SK-N-SH treated with all-trans-retinoic acid at 6 μM for 48 hours (cell line): ENCODE data around the gene FAM210A.

Experiments used
- ATAC-seq: fragments of 200-7000 bp; cut with Tn5 transposase; 3 replicates; pipeline ENCODE4 v1.9.1; 2020; ENCODE audit warnings: mild to moderate bottlenecking, moderate library complexity
- ARNTL ChIP-seq: fragments of 450-650 bp; formaldehyde crosslinking; IDR thresholded peaks from 2 replicates; pipeline ENCODE4 v1.5.0; 2020; ENCODE audit warnings: low read depth, mild to moderate bottlenecking, moderate library complexity, borderline replicate concordance
- BACH2 ChIP-seq: fragments of 250-450 bp; sonication (Bioruptor Pico); IDR thresholded peaks from 2 replicates; pipeline ENCODE4 v1.9.0; 2021; ENCODE audit warnings: mild to moderate bottlenecking, borderline replicate concordance
- ESRRG ChIP-seq: fragments of 250-450 bp; sonication (Bioruptor Pico); IDR thresholded peaks from 2 replicates; pipeline ENCODE4 v1.6.1; 2021; ENCODE audit warnings: mild to moderate bottlenecking
- GLIS3 ChIP-seq: fragments of 250-450 bp; sonication (Bioruptor Pico); IDR thresholded peaks from 2 replicates; pipeline ENCODE4 v1.5.0; 2020; ENCODE audit warnings: mild to moderate bottlenecking, moderate library complexity
- ISL1 ChIP-seq: fragments of 250-450 bp; sonication (Bioruptor Pico); IDR thresholded peaks from 2 replicates; pipeline ENCODE4 v2.1.2; 2022; ENCODE audit warnings: mild to moderate bottlenecking, moderate library complexity
- OSR1 ChIP-seq: fragments of 250-450 bp; sonication (Bioruptor Pico); IDR thresholded peaks from 2 replicates; pipeline ENCODE4 v1.8.0; 2022; ENCODE audit warnings: moderate library complexity, mild to moderate bottlenecking, inconsistent platforms
- PPARA ChIP-seq: fragments of 250-450 bp; sonication (Bioruptor Pico); IDR thresholded peaks from 2 replicates; pipeline ENCODE4 v1.5.0; 2020; ENCODE audit warnings: mild to moderate bottlenecking, borderline replicate concordance
- SNAI2 ChIP-seq: fragments of 250-450 bp; sonication (Bioruptor Pico); IDR thresholded peaks from 2 replicates; pipeline ENCODE4 v1.5.0; 2020; ENCODE audit warnings: mild to moderate bottlenecking, moderate library complexity
- TCF4 ChIP-seq: fragments of 250-450 bp; sonication (Bioruptor Pico); IDR thresholded peaks from 2 replicates; pipeline ENCODE4 v1.8.0; 2021; ENCODE audit warnings: mild to moderate bottlenecking, moderate library complexity, borderline replicate concordance
- TOX ChIP-seq: fragments of 250-450 bp; sonication (Bioruptor Pico); IDR thresholded peaks from 2 replicates; pipeline ENCODE4 v1.8.0; 2021; ENCODE audit warnings: mild to moderate bottlenecking, moderate library complexity, borderline replicate concordance
- ZFP3 ChIP-seq: fragments of 250-450 bp; sonication (Bioruptor Pico); IDR thresholded peaks from 2 replicates; pipeline ENCODE4 v1.5.0; 2020; ENCODE audit warnings: mild to moderate bottlenecking, moderate library complexity
- ZFP30 ChIP-seq: fragments of 450-650 bp; formaldehyde crosslinking; IDR thresholded peaks from 2 replicates; pipeline ENCODE4 v1.5.0; 2022; ENCODE audit warnings: mild to moderate bottlenecking, moderate library complexity
- ZNF70 ChIP-seq: fragments of 450-650 bp; formaldehyde crosslinking; IDR thresholded peaks from 2 replicates; pipeline ENCODE4 v1.5.0; 2020; ENCODE audit warnings: mild to moderate bottlenecking, moderate library complexity
- ZNF8 ChIP-seq: fragments of 450-650 bp; formaldehyde crosslinking; IDR thresholded peaks from 2 replicates; pipeline ENCODE4 v1.5.0; 2020; ENCODE audit warnings: mild to moderate bottlenecking, moderate library complexity
- TF ChIP-seq, protein P1 (sequence below): fragments of 250-450 bp; sonication (Bioruptor Pico); IDR thresholded peaks from 2 replicates; pipeline ENCODE4 v1.8.0; 2021; ENCODE audit warnings: low read depth, mild to moderate bottlenecking, moderate library complexity, borderline replicate concordance
- TF ChIP-seq, protein P2 (sequence below): fragments of 250-450 bp; sonication (Bioruptor Pico); IDR thresholded peaks from 2 replicates; pipeline ENCODE4 v1.5.1; 2020; ENCODE audit warnings: low read depth, mild to moderate bottlenecking, moderate library complexity
- TF ChIP-seq, protein P3 (sequence below): fragments of 250-450 bp; sonication (Bioruptor Pico); IDR thresholded peaks from 2 replicates; pipeline ENCODE4 v1.5.0; 2020; ENCODE audit warnings: mild to moderate bottlenecking, moderate library complexity
- TF ChIP-seq, protein P4 (sequence below): fragments of 250-450 bp; sonication (Bioruptor Pico); IDR thresholded peaks from 2 replicates; pipeline ENCODE4 v1.5.1; 2021; ENCODE audit warnings: mild to moderate bottlenecking, moderate library complexity

FAM210A gene

DNA sequence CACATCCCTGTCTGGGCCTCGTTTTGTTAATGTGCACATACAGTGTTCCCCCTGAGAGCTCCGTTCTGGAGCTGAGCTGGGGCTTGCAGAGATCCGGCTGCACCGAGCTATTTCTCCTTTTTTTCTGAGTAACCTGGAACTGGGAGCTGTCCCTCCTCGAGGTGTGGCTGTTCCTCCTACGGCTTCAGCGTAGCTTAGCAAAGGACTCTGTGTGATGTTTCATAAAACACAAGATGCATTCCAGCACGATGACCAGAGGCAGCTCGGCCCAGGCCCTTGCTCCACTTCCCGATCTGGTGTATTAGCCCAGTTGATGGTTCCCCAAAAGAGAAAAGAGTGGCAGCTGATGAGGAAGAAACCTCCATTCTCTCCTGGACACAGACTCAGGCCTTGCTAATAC is 103.0 kb downstream of the FAM210A start:
- TF ChIP-seq ESRRG (CRISPR knock-in tag) (no peak), ZFP30 (no peak), TOX (CRISPR knock-in tag) (no peak), OSR1 (CRISPR knock-in tag) (no peak)
- ATAC-seq = no peak

DNA sequence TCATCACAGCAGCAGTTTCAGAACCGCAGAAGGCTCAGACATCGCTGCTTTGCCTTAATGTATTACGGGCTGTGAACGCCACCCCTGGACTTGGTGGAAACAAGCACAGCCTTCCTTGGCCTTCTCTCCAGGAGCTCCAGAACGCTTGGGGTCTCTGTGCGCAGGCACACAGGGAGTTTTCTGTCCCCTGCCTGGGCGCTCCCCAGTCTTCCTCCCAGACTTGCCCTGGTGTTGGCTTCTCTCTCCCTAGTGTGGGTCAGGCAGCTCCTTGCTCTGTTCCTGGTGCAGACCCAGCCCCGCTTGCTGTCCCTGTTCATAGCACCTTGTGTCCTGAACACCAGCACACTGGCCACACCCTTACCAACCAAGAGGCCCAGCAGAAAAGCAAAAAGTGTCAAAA is 103.6 kb downstream of the FAM210A start:
- ATAC-seq = no peak
- TF ChIP-seq ZNF70 (CRISPR knock-in tag) = no peak
- no peak for TF ChIP-seq ZFP30
- TF ChIP-seq, protein P1, sequence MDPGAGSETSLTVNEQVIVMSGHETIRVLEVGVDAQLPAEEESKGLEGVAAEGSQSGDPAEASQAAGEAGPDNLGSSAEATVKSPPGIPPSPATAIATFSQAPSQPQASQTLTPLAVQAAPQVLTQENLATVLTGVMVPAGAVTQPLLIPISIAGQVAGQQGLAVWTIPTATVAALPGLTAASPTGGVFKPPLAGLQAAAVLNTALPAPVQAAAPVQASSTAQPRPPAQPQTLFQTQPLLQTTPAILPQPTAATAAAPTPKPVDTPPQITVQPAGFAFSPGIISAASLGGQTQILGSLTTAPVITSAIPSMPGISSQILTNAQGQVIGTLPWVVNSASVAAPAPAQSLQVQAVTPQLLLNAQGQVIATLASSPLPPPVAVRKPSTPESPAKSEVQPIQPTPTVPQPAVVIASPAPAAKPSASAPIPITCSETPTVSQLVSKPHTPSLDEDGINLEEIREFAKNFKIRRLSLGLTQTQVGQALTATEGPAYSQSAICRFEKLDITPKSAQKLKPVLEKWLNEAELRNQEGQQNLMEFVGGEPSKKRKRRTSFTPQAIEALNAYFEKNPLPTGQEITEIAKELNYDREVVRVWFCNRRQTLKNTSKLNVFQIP (CRISPR knock-in tag) = no peak
- TF ChIP-seq, protein P2, sequence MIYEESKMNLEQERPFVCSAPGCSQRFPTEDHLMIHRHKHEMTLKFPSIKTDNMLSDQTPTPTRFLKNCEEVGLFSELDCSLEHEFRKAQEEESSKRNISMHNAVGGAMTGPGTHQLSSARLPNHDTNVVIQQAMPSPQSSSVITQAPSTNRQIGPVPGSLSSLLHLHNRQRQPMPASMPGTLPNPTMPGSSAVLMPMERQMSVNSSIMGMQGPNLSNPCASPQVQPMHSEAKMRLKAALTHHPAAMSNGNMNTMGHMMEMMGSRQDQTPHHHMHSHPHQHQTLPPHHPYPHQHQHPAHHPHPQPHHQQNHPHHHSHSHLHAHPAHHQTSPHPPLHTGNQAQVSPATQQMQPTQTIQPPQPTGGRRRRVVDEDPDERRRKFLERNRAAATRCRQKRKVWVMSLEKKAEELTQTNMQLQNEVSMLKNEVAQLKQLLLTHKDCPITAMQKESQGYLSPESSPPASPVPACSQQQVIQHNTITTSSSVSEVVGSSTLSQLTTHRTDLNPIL (CRISPR knock-in tag) = no peak
- TF ChIP-seq OSR1 (CRISPR knock-in tag) = no peak
- no peak for TF ChIP-seq TCF4 (CRISPR knock-in tag)
- TF ChIP-seq, protein P3, sequence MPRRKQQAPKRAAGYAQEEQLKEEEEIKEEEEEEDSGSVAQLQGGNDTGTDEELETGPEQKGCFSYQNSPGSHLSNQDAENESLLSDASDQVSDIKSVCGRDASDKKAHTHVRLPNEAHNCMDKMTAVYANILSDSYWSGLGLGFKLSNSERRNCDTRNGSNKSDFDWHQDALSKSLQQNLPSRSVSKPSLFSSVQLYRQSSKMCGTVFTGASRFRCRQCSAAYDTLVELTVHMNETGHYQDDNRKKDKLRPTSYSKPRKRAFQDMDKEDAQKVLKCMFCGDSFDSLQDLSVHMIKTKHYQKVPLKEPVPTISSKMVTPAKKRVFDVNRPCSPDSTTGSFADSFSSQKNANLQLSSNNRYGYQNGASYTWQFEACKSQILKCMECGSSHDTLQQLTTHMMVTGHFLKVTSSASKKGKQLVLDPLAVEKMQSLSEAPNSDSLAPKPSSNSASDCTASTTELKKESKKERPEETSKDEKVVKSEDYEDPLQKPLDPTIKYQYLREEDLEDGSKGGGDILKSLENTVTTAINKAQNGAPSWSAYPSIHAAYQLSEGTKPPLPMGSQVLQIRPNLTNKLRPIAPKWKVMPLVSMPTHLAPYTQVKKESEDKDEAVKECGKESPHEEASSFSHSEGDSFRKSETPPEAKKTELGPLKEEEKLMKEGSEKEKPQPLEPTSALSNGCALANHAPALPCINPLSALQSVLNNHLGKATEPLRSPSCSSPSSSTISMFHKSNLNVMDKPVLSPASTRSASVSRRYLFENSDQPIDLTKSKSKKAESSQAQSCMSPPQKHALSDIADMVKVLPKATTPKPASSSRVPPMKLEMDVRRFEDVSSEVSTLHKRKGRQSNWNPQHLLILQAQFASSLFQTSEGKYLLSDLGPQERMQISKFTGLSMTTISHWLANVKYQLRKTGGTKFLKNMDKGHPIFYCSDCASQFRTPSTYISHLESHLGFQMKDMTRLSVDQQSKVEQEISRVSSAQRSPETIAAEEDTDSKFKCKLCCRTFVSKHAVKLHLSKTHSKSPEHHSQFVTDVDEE (CRISPR knock-in tag) = no peak
- TF ChIP-seq ISL1 (CRISPR knock-in tag) = no peak
- no peak for TF ChIP-seq ESRRG (CRISPR knock-in tag)
- no peak for TF ChIP-seq ZFP3 (CRISPR knock-in tag)
- TF ChIP-seq GLIS3 (CRISPR knock-in tag) = no peak
- TF ChIP-seq, protein P4, sequence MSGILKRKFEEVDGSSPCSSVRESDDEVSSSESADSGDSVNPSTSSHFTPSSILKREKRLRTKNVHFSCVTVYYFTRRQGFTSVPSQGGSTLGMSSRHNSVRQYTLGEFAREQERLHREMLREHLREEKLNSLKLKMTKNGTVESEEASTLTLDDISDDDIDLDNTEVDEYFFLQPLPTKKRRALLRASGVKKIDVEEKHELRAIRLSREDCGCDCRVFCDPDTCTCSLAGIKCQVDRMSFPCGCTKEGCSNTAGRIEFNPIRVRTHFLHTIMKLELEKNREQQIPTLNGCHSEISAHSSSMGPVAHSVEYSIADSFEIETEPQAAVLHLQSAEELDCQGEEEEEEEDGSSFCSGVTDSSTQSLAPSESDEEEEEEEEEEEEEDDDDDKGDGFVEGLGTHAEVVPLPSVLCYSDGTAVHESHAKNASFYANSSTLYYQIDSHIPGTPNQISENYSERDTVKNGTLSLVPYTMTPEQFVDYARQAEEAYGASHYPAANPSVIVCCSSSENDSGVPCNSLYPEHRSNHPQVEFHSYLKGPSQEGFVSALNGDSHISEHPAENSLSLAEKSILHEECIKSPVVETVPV = no peak
- no peak for TF ChIP-seq PPARA
- TF ChIP-seq BACH2 (CRISPR knock-in tag) = no peak

DNA sequence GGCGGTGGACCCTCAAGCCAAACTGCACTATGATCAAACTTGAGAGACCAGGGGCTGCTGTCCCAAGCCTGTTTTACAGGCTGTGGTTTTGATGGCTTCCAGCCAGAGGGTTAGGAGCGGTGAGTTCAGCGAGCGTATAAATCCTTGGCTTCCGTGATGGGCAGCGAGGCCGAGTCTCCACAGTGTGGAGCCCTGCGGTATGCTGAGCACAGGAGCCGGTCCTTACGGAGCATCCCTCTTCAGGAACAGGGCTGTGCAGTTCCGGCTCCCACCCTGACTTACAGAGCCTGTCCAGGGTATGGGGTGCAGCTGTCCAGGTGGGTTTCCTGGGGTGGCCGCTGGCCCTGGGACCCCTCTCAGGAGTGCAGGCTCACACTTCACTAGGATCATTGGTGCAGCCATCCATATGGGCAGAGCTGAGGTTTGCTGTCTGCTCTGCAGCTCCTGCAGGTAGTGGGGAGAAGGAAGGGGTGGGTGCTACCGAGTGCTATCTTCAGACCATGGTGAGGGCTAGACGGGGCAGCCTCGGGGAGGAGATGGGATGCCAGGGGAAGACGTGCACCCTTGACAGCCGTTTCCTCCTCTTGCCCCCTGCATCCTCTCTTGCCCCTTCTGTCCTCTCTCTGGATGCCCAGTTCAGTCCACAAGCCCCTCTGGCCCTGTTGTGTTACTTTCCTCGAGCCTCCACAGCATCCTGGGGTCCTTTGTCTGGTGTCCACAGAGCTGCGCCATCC is 104.3 kb downstream of the FAM210A start:
- TF ChIP-seq, protein P2 (CRISPR knock-in tag) = no peak
- TF ChIP-seq BACH2 (CRISPR knock-in tag) = no peak
- TF ChIP-seq, all 23 proteins: peak for 0

DNA sequence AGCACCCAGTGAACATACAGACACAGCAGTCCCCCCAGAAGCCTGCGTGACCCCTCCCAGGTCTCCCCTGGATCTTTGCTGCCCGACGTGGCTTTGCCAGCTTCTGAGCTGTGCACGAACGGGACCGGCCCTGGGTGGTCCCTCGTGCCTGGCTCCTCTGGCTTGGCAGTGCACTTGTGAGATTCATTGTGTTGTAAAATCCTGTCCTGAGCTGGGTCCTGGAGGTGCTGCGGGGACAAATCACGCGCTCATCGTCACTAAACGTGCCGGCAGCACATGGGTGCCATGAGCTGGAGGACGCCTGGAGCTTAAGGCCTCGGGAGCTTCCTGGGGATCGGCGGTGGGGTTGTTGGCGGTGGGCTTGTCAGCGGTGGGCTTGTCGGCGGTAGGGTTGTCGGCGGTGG is 104.9 kb downstream of the FAM210A start:
- no peak for ATAC-seq
- TF ChIP-seq ARNTL = no peak
- TF ChIP-seq, protein P1 (CRISPR knock-in tag) = no peak
- TF ChIP-seq TCF4 (CRISPR knock-in tag) = no peak
- TF ChIP-seq, protein P4 = no peak
- TF ChIP-seq, protein P2 (CRISPR knock-in tag) = no peak
- no peak for TF ChIP-seq GLIS3 (CRISPR knock-in tag)
- TF ChIP-seq ZNF70 (CRISPR knock-in tag) = no peak
- no peak for TF ChIP-seq ISL1 (CRISPR knock-in tag)
- TF ChIP-seq TOX (CRISPR knock-in tag) = no peak
- no peak for TF ChIP-seq BACH2 (CRISPR knock-in tag)
- TF ChIP-seq PPARA = no peak
- TF ChIP-seq ZNF8 = no peak
- TF ChIP-seq ZFP3 (CRISPR knock-in tag) = no peak
- TF ChIP-seq ZFP30 = no peak
- no peak for TF ChIP-seq OSR1 (CRISPR knock-in tag)
- TF ChIP-seq SNAI2 (CRISPR knock-in tag) = no peak

More for the DNA sequence above, 104.3 kb downstream of the FAM210A start:
- ATAC-seq = no peak
